Karpas-422 (cell line): ENCODE results near the gene TTPAL. TPM values are rescaled to one million over a fixed set of nuclear protein-coding genes. Genes with fewer than 3 reads are reported as not detected.

Experiments used
- DNase-seq: peaks from one replicate; pipeline ENCODE4 v3.0.0-alpha.2; 2015
- H2AFZ ChIP-seq: fragments of 200-600 bp; sonication (generic); 2 replicates; pipeline ENCODE4 v1.6.1; 2014; ENCODE audit warnings: antibody characterized with exemption, low read length, mixed read lengths
- H3K27ac ChIP-seq: fragments of 200-600 bp; sonication (generic); 2 replicates; pipeline ENCODE4 v1.5.1; 2014; ENCODE audit warnings: mild to moderate bottlenecking, low read length, moderate library complexity
- H3K27me3 ChIP-seq: fragments of 200-600 bp; sonication (generic); 2 replicates; pipeline ENCODE4 v1.6.1; 2014; ENCODE audit warnings: low read length, mixed read lengths
- H3K36me3 ChIP-seq: fragments of 200-600 bp; sonication (generic); 2 replicates; pipeline ENCODE4 v1.6.1; 2014; ENCODE audit warnings: low read length, mixed read lengths; ENCODE audit not compliant: insufficient read depth
- H3K4me1 ChIP-seq: fragments of 200-600 bp; sonication (generic); 2 replicates; pipeline ENCODE4 v1.6.1; 2014; ENCODE audit warnings: mild to moderate bottlenecking, low read length, mixed read lengths
- H3K4me2 ChIP-seq: fragments of 200-600 bp; sonication (generic); 2 replicates; pipeline ENCODE4 v1.6.1; 2014; ENCODE audit warnings: low read length, low read depth, mild to moderate bottlenecking; ENCODE audit not compliant: poor library complexity, severe bottlenecking
- H3K4me3 ChIP-seq: fragments of 200-600 bp; sonication (generic); 2 replicates; pipeline ENCODE4 v1.5.1; 2014; ENCODE audit warnings: mild to moderate bottlenecking, antibody characterized with exemption, low read length, mixed read lengths
- H3K79me2 ChIP-seq: fragments of 200-600 bp; sonication (generic); 2 replicates; pipeline ENCODE4 v1.6.1; 2014; ENCODE audit warnings: mild to moderate bottlenecking, low read length, mixed read lengths
- H3K9ac ChIP-seq: fragments of 200-600 bp; sonication (generic); 2 replicates; pipeline ENCODE4 v1.6.0; 2014; ENCODE audit warnings: low read length
- H3K9me2 ChIP-seq: fragments of 200-600 bp; sonication (generic), shearing (Covaris generic); replicated peaks from 2 replicates; pipeline ENCODE4 v1.6.0; 2014; ENCODE audit warnings: mild to moderate bottlenecking, low read length, moderate library complexity; ENCODE audit not compliant: insufficient read depth
- H3K9me3 ChIP-seq: fragments of 300-700, 200-600 bp; sonication (generic); 2 replicates; pipeline ENCODE4 v1.6.1; 2014; ENCODE audit warnings: low read length, mixed read lengths
- H4K20me1 ChIP-seq: fragments of 200-600 bp; sonication (generic); 2 replicates; pipeline ENCODE4 v1.6.1; 2014; ENCODE audit warnings: mild to moderate bottlenecking, antibody characterized with exemption, low read length, low read depth; ENCODE audit not compliant: insufficient read depth
- total RNA-seq: library from RNA; depleted of rRNA; stranded (reverse); fragments of >200 nt; shearing (Covaris generic); gene quantifications from 2 replicates; pipeline ENCODE4 v1.2.3, GENCODE V29; 2014; ENCODE audit warnings: low replicate concordance

Gene TTPAL
- total RNA-seq, 1 experiment from 2014 or later = 24.4 TPM

GRCh38 chr20:44502968-44503367 lies 27.3 kb downstream of the TTPAL start:
- Histone ChIP-seq H3K4me3 (no peak overlapping the region), H3K4me1 (peaks cover 8% of the 10 kb centered on the region)
- DNase-seq = no peak

GRCh38 chr20:44504402-44505307 lies 29.0 kb downstream of the TTPAL start:
- H3K27ac ChIP-seq = no peak overlapping the region
- no peaks in the 10 kb centered on the region for H3K9me2 ChIP-seq
- no peaks in the 10 kb centered on the region for H4K20me1 ChIP-seq
- no peaks in the 10 kb centered on the region for H3K9me3 ChIP-seq
- no peak overlapping the region for H2AFZ ChIP-seq
- H3K27me3 ChIP-seq = no peaks in the 10 kb centered on the region
- no peak for DNase-seq
- peaks cover 62% of the 10 kb centered on the region for H3K36me3 ChIP-seq
- no peak overlapping the region for H3K4me3 ChIP-seq
- H3K79me2 ChIP-seq = peaks cover 8% of the 10 kb centered on the region
- peaks cover 8% of the 10 kb centered on the region for H3K4me1 ChIP-seq
- H3K9ac ChIP-seq = no peak overlapping the region
- no peak overlapping the region for H3K4me2 ChIP-seq

More at GRCh38 chr20:44502968-44503367, 27.3 kb downstream of the TTPAL start:
- no peak overlapping the region for H3K4me2 ChIP-seq
- no peaks in the 10 kb centered on the region for H3K27me3 ChIP-seq
- peaks cover 4% of the 10 kb centered on the region; the same call in 1 of the 2 replicates for H3K79me2 ChIP-seq
- H3K9me2 ChIP-seq = no peaks in the 10 kb centered on the region
- no peak overlapping the region for H3K9ac ChIP-seq
- H4K20me1 ChIP-seq = no peaks in the 10 kb centered on the region
- H3K36me3 ChIP-seq = peaks cover 55% of the 10 kb centered on the region
- no peaks in the 10 kb centered on the region for H3K9me3 ChIP-seq
- H3K27ac ChIP-seq = no peak overlapping the region
- H2AFZ ChIP-seq = no peak overlapping the region

GRCh38 chr20:44509762-44510161 lies 34.1 kb downstream of the TTPAL start:
- no peaks in the 10 kb centered on the region for H3K9me2 ChIP-seq
- no peak overlapping the region for H3K27ac ChIP-seq
- H3K4me2 ChIP-seq = no peak overlapping the region
- no peak for DNase-seq
- peaks cover 46% of the 10 kb centered on the region for H3K36me3 ChIP-seq
- no peak overlapping the region for H2AFZ ChIP-seq
- H3K4me3 ChIP-seq = no peak overlapping the region
- H3K4me1 ChIP-seq = no peaks in the 10 kb centered on the region
- peaks cover 43% of the 10 kb centered on the region for H3K79me2 ChIP-seq
- no peaks in the 10 kb centered on the region for H3K27me3 ChIP-seq
- H4K20me1 ChIP-seq = 0 out of 2 replicates have a peak, but pooled peaks cover 5% of the 10 kb centered on the region
- no peaks in the 10 kb centered on the region for H3K9me3 ChIP-seq
- no peak overlapping the region for H3K9ac ChIP-seq

GRCh38 chr20:44513871-44514270 lies 38.2 kb downstream of the TTPAL start:
- H3K9me3 ChIP-seq = no peaks in the 10 kb centered on the region
- DNase-seq = no peak
- H3K9ac ChIP-seq = no peak overlapping the region
- H3K4me2 ChIP-seq = no peak overlapping the region
- H2AFZ ChIP-seq = no peak overlapping the region
- H3K27me3 ChIP-seq = no peaks in the 10 kb centered on the region
- no peaks in the 10 kb centered on the region for H3K9me2 ChIP-seq
- H4K20me1 ChIP-seq = 0 out of 2 replicates have a peak, but pooled peaks cover 5% of the 10 kb centered on the region
- H3K4me1 ChIP-seq = peaks cover 4% of the 10 kb centered on the region
- H3K27ac ChIP-seq = no peak overlapping the region
- H3K36me3 ChIP-seq = peaks cover 24% of the 10 kb centered on the region; the same call in 1 of the 2 replicates
- H3K79me2 ChIP-seq = peaks cover 80% of the 10 kb centered on the region
- no peak overlapping the region for H3K4me3 ChIP-seq

- H3K27ac ChIP-seq = no peak overlapping the region
- H3K36me3 ChIP-seq = peaks cover 3% of the 10 kb centered on the region; the same call in 1 of the 2 replicates
- H3K4me3 ChIP-seq = no peak overlapping the region
- peaks cover 27% of the 10 kb centered on the region for H3K4me1 ChIP-seq
- no peaks in the 10 kb centered on the region for H3K9me2 ChIP-seq
- H3K4me2 ChIP-seq = no peak overlapping the region
- peaks cover 13% of the 10 kb centered on the region for H4K20me1 ChIP-seq
- DNase-seq = no peak
- H3K9ac ChIP-seq = no peak overlapping the region
- peaks cover 96% of the 10 kb centered on the region for H3K79me2 ChIP-seq
- H3K9me3 ChIP-seq = no peaks in the 10 kb centered on the region
- H2AFZ ChIP-seq = no peak overlapping the region
- no peaks in the 10 kb centered on the region for H3K27me3 ChIP-seq
These were observed 40.8 kb downstream of the TTPAL start for GRCh38 chr20:44516491-44516890.

- no peak overlapping the region for H3K27ac ChIP-seq
- H3K9ac ChIP-seq = no peak overlapping the region
- H3K9me3 ChIP-seq = no peaks in the 10 kb centered on the region
- H3K36me3 ChIP-seq = peaks cover under 1% of the 10 kb centered on the region; the same call in 1 of the 2 replicates
- no peak overlapping the region for H3K4me3 ChIP-seq
- no peak for DNase-seq
- peaks cover 31% of the 10 kb centered on the region for H3K4me1 ChIP-seq
- H4K20me1 ChIP-seq = peaks cover 13% of the 10 kb centered on the region
- H3K27me3 ChIP-seq = no peaks in the 10 kb centered on the region
- no peak overlapping the region for H3K4me2 ChIP-seq
- H3K79me2 ChIP-seq = peaks cover 91% of the 10 kb centered on the region
- no peaks in the 10 kb centered on the region for H3K9me2 ChIP-seq
- H2AFZ ChIP-seq = no peak overlapping the region
These were observed 41.8 kb downstream of the TTPAL start for GRCh38 chr20:44517454-44517853.

GRCh38 chr20:44518248-44518647 lies 42.6 kb downstream of the TTPAL start:
- Histone ChIP-seq H3K27ac (no peak overlapping the region), H3K4me1 (peaks cover 37% of the 10 kb centered on the region), H3K9me3 (no peaks in the 10 kb centered on the region)

GRCh38 chr20:44520881-44521280 lies 45.2 kb downstream of the TTPAL start:
- Histone ChIP-seq H3K9me3 (no peaks in the 10 kb centered on the region), H3K27me3 (no peaks in the 10 kb centered on the region), H3K4me3 (peak overlapping the region; percentile 89), H4K20me1 (peaks cover 8% of the 10 kb centered on the region), H3K36me3 (no peaks in the 10 kb centered on the region; the same call in 1 of the 2 replicates), H3K27ac (no peak overlapping the region), H3K4me1 (peaks cover 37% of the 10 kb centered on the region), H3K9ac (peak overlapping the region; percentile 91), H3K79me2 (peaks cover 60% of the 10 kb centered on the region), H3K9me2 (no peaks in the 10 kb centered on the region), H3K4me2 (peak overlapping the region; percentile 96), H2AFZ (no peak overlapping the region)
- DNase-seq = no peak

More at GRCh38 chr20:44518248-44518647, 42.6 kb downstream of the TTPAL start:
- Histone ChIP-seq H3K27me3 (no peaks in the 10 kb centered on the region), H3K79me2 (peaks cover 84% of the 10 kb centered on the region), H3K9me2 (no peaks in the 10 kb centered on the region), H3K4me3 (no peak overlapping the region), H3K9ac (no peak overlapping the region), H4K20me1 (peaks cover 13% of the 10 kb centered on the region), H3K4me2 (no peak overlapping the region), H2AFZ (no peak overlapping the region), H3K36me3 (no peaks in the 10 kb centered on the region; the same call in 1 of the 2 replicates)
- no peak for DNase-seq
